ENCODE results near the gene PALB2. TPM values are rescaled to one million over a fixed set of nuclear protein-coding genes. Genes with fewer than 3 reads are reported as not detected.

PALB2 gene
- total and polyA plus RNA-seq, 10 of the 15 experiments (the other 5 are each of a cell fraction or from before 2014, with no cell fraction given), result 9.2 to 24.6 (median 17.6) TPM

- Histone ChIP-seq H3K79me2 (ENCODE audit: control insufficient read depth, insufficient read depth, low read length) (peaks cover 2% of the 10 kb centered on the region; the same call in 1 of the 2 replicates), H3K4me2 (ENCODE audit: control insufficient read depth, insufficient read depth) (no peak overlapping the region), H3K9me3 (replicated peaks; ENCODE audit: control insufficient read depth, insufficient read depth, low read length) (no peaks in the 10 kb centered on the region), H3K9ac (ENCODE audit: control insufficient read depth, insufficient read depth, low read length) (no peak overlapping the region), H3K36me3 (ENCODE audit: control insufficient read depth in 2 of 2, insufficient read depth in 2 of 2, low read length in 1 of 2) (peaks cover 13 to 17% of the 10 kb centered on the region in 2 experiments), H2AFZ (ENCODE audit: control insufficient read depth, low read depth, low read length) (no peak overlapping the region), H3K27ac (ENCODE audit: control insufficient read depth, insufficient read depth) (no peak overlapping the region), H3K4me1 (ENCODE audit: control insufficient read depth, insufficient read depth, low read length) (peaks cover 26% of the 10 kb centered on the region), H3K27me3 (replicated peaks in 1 of 2; ENCODE audit: control insufficient read depth in 2 of 2, insufficient read depth in 2 of 2, low read length in 1 of 2) (no peaks in the 10 kb centered on the region), H4K20me1 (ENCODE audit: control insufficient read depth, insufficient read depth) (peaks cover 6% of the 10 kb centered on the region; the same call in 1 of the 2 replicates), H3K4me3 (no peak overlapping the region)
- 100% methylated on average over 1 of the region's 1 CpG for WGBS (ENCODE audit: insufficient coverage, insufficient replicate concordance, low lambda C conversion rate, missing lambda C conversion rate)
- TSS peak; percentile 8 for BruUV-seq (replicated peaks)
- FAIRE-seq, result no peak
- POLR2A ChIA-PET, result interaction anchor here (0.6 to 1.2 kb wide), 2 partner anchors 10 to 20 kb away, joined by 3 to 5 read pairs; no protein-coding TSS in a partner anchor
- CTCF ChIA-PET, result interaction anchor here (1.1 to 5.1 kb wide), 4 partner anchors 10 to 162 kb away, joined by 3 to 26 read pairs (median 4); partner anchors contain the start of genes EARS2, PLK1 and UBFD1
- RAD21 ChIA-PET (ENCODE audit: unreplicated experiment), result interaction anchor here (1.6 to 1.8 kb wide), 2 partner anchors 10 to 18 kb away, joined by 3 to 5 read pairs; partner anchors contain the start of gene PLK1
- DNase-seq (ENCODE audit: low read depth, low spot score), result no peak
- intact Hi-C loops (cut with micrococcal nuclease; ENCODE audit: unreplicated experiment) (no loop called here), in situ Hi-C loops (cut with MboI) (no loop called here)
- TF ChIP-seq NR2C2 (IDR thresholded peaks at IDR 0.05; ENCODE audit: borderline replicate concordance, control insufficient read depth, insufficient read length, low read depth) (no peak), PAX5 (IDR thresholded peaks at IDR 0.05; ENCODE audit: borderline replicate concordance, low read depth, low read length) (no peak), JUNB (IDR thresholded peaks at IDR 0.05) (no peak)
- SMC1A ChIA-PET (ENCODE audit: uncharacterized antibody, unreplicated experiment), result interaction anchor here (0.6 to 1.1 kb wide), 2 partner anchors 60 to 170 kb away, joined by 3 read pairs; no protein-coding TSS in a partner anchor
- ATAC-seq, result no peak
Observed at GRCh38 chr16:23668225-23668624, 27.1 kb upstream of the PALB2 start.

GRCh38 chr16:23667355-23667659, 26.2 kb upstream of the PALB2 start:
- no peak for ATAC-seq
- RAD21 ChIA-PET (ENCODE audit: unreplicated experiment), result no interaction called here
- CTCF ChIA-PET, result interaction anchor here (0.9 to 5.1 kb wide), 2 partner anchors 11 to 16 kb away, joined by 3 to 26 read pairs; partner anchors contain the start of gene PLK1
- H4K20me1 ChIP-seq (ENCODE audit: control insufficient read depth, insufficient read depth), result peaks cover 6% of the 10 kb centered on the region; the same call in 1 of the 2 replicates
- POLR2A ChIA-PET, result no interaction called here
- TF ChIP-seq ZNF217 (IDR thresholded peaks at IDR 0.05) (no peak), NR2F1 (conservative IDR thresholded peaks at IDR 0.05) (no peak), FOXK2 (IDR thresholded peaks at IDR 0.05) (no peak), BCL3 (IDR thresholded peaks at IDR 0.05; ENCODE audit: borderline replicate concordance, insufficient read depth, low read depth, low read length, poor library complexity, severe bottlenecking) (no peak)
- peaks cover 26% of the 10 kb centered on the region for H3K4me1 ChIP-seq (ENCODE audit: control insufficient read depth, insufficient read depth, low read length)
- FAIRE-seq, result no peak
- H3K36me3 ChIP-seq (ENCODE audit: control insufficient read depth in 2 of 2, insufficient read depth in 2 of 2, low read length in 1 of 2), result peaks cover 13 to 23% of the 10 kb centered on the region in 2 experiments
- H3K79me2 ChIP-seq (ENCODE audit: control insufficient read depth, insufficient read depth, low read length), result peaks cover 2% of the 10 kb centered on the region; the same call in 1 of the 2 replicates
- no peak overlapping the region for H3K9ac ChIP-seq (ENCODE audit: control insufficient read depth, insufficient read depth, low read length)
- no peak for DNase-seq (ENCODE audit: low read depth, low spot score)
- H2AFZ ChIP-seq (ENCODE audit: control insufficient read depth, low read depth, low read length), result no peak overlapping the region
- SMC1A ChIA-PET (ENCODE audit: uncharacterized antibody, unreplicated experiment), result interaction anchor here (0.9 to 1.1 kb wide), 3 partner anchors 22 to 136 kb away, joined by 3 read pairs; no protein-coding TSS in a partner anchor
- 98% methylated on average over 6 of the region's 6 CpGs for WGBS (ENCODE audit: insufficient coverage, insufficient replicate concordance, low lambda C conversion rate, missing lambda C conversion rate)
- BruUV-seq (replicated peaks), result no TSS peak
- intact Hi-C loops (cut with micrococcal nuclease; ENCODE audit: unreplicated experiment) (no loop called here), in situ Hi-C loops (cut with MboI) (no loop called here)
- H3K27me3 ChIP-seq (replicated peaks in 1 of 2; ENCODE audit: control insufficient read depth in 2 of 2, insufficient read depth in 2 of 2, low read length in 1 of 2), result no peaks in the 10 kb centered on the region
- H3K27ac ChIP-seq (ENCODE audit: control insufficient read depth, insufficient read depth), result no peak overlapping the region
- no peak overlapping the region for H3K4me2 ChIP-seq (ENCODE audit: control insufficient read depth, insufficient read depth)
- H3K4me3 ChIP-seq, result no peak overlapping the region
- no peaks in the 10 kb centered on the region for H3K9me3 ChIP-seq (replicated peaks; ENCODE audit: control insufficient read depth, insufficient read depth, low read length)
